Liver (tissue), 9 donors: ENCODE measurements around the gene WDR27. TPM values are rescaled to one million over a fixed set of nuclear protein-coding genes. Genes with fewer than 3 reads are reported as not detected.

ENCODE experiments used
- DNase-seq: peaks from one replicate; pipeline ENCODE4 v3.0.0-alpha.2; 2017; ENCODE audit warnings: low spot score
- H3K27ac ChIP-seq, 2 donors: one replicate each; pipeline ENCODE4 v1.7.0; 2013; ENCODE audit warnings: inconsistent platforms in 2 of 2, low read length in 2 of 2, control low read depth in 1 of 2, low read depth in 1 of 2, mild to moderate bottlenecking in 1 of 2
- H3K27me3 ChIP-seq, 4 donors: one replicate each; pipeline versions ENCODE4 v1.6.1 to v1.7.0; 2013; ENCODE audit warnings: low read length in 3 of 4, inconsistent platforms in 1 of 4, mild to moderate bottlenecking in 1 of 4, moderate library complexity in 1 of 4; ENCODE audit not compliant: control insufficient read depth in 4 of 4, insufficient read depth in 4 of 4
- H3K36me3 ChIP-seq, 4 donors: one replicate each; pipeline versions ENCODE4 v1.6.1 to v1.7.0; 2013; ENCODE audit warnings: low read length in 3 of 4, mild to moderate bottlenecking in 3 of 4, low read depth in 1 of 4, moderate library complexity in 1 of 4; ENCODE audit not compliant: control insufficient read depth in 4 of 4, insufficient read depth in 3 of 4
- H3K4me1 ChIP-seq, 4 donors: one replicate each; pipeline versions ENCODE4 v1.6.1 to v1.7.0; 2013; ENCODE audit warnings: low read length in 3 of 4, mild to moderate bottlenecking in 3 of 4, moderate library complexity in 1 of 4; ENCODE audit not compliant: control insufficient read depth in 4 of 4, insufficient read depth in 4 of 4
- H3K4me3 ChIP-seq, 3 donors: one replicate each; pipeline versions ENCODE4 v1.6.1 to v1.7.0; 2013; ENCODE audit warnings: low read length in 3 of 3, control low read depth in 1 of 3, low read depth in 1 of 3, mild to moderate bottlenecking in 1 of 3
- H3K9ac ChIP-seq, 2 donors: one replicate each; pipeline ENCODE4 v1.7.0; 2013; ENCODE audit warnings: low read length in 2 of 2, mild to moderate bottlenecking in 2 of 2, moderate library complexity in 2 of 2, control low read depth in 1 of 2, low read depth in 1 of 2
- H3K9me3 ChIP-seq, 4 donors: one replicate each; pipeline versions ENCODE4 v1.6.1 to v1.7.0; 2013; ENCODE audit warnings: low read length in 3 of 4; ENCODE audit not compliant: control insufficient read depth in 4 of 4
- CTCF ChIP-seq: fragments of 150-350 bp; IDR thresholded peaks from 2 replicates; pipeline ENCODE4 v1.5.1; 2017; ENCODE audit warnings: improper control_type of control experiment, low read depth, low read length; ENCODE audit not compliant: missing input control
- EGR1 ChIP-seq, 2 donors: IDR thresholded peaks; 2 replicates each; pipeline ENCODE4 v1.6.1; 2016 to 2018; ENCODE audit warnings: antibody characterized with exemption in 2 of 2, low read depth in 2 of 2
- FOXA1 ChIP-seq: IDR thresholded peaks from 2 replicates; pipeline ENCODE4 v1.6.1; 2016; ENCODE audit warnings: antibody characterized with exemption
- FOXA2 ChIP-seq: IDR thresholded peaks from 2 replicates; pipeline ENCODE4 v1.6.1; 2016; ENCODE audit warnings: antibody characterized with exemption
- GABPA ChIP-seq, 2 donors: IDR thresholded peaks in 1 of 2; conservative IDR thresholded peaks in 1 of 2; 2 replicates each; pipeline ENCODE4 v1.6.1; 2016; ENCODE audit warnings: antibody characterized with exemption in 2 of 2, mild to moderate bottlenecking in 1 of 2, moderate library complexity in 1 of 2
- HNF4A ChIP-seq, 2 donors: conservative IDR thresholded peaks; 2 replicates each; pipeline ENCODE4 v1.6.1; 2016; ENCODE audit warnings: antibody characterized with exemption in 2 of 2, mild to moderate bottlenecking in 2 of 2
- HNF4G ChIP-seq: IDR thresholded peaks from 2 replicates; pipeline ENCODE4 v1.6.1; 2016; ENCODE audit warnings: antibody characterized with exemption
- JUND ChIP-seq, 2 donors: IDR thresholded peaks; 2 replicates each; pipeline ENCODE4 v1.6.1; 2016; ENCODE audit warnings: antibody characterized with exemption in 2 of 2
- MAX ChIP-seq: IDR thresholded peaks from 2 replicates; pipeline ENCODE4 v1.6.1; 2016; ENCODE audit warnings: antibody characterized with exemption
- NR2F2 ChIP-seq: IDR thresholded peaks from 2 replicates; pipeline ENCODE4 v1.6.1; 2016; ENCODE audit warnings: antibody characterized with exemption
- RAD21 ChIP-seq, 2 donors: IDR thresholded peaks; 2 replicates each; pipeline ENCODE4 v1.6.1; 2016; ENCODE audit warnings: antibody characterized with exemption in 2 of 2, mild to moderate bottlenecking in 2 of 2
- RXRA ChIP-seq, 2 donors: IDR thresholded peaks; 2 replicates each; pipeline ENCODE4 v1.6.1; 2017 to 2018; ENCODE audit warnings: antibody characterized with exemption in 2 of 2, mild to moderate bottlenecking in 1 of 2
- SP1 ChIP-seq: IDR thresholded peaks from 2 replicates; pipeline ENCODE4 v1.6.1; 2018; ENCODE audit warnings: antibody characterized with exemption, mild to moderate bottlenecking
- TAF1 ChIP-seq: conservative IDR thresholded peaks from 2 replicates; pipeline ENCODE4 v1.6.1; 2016; ENCODE audit warnings: antibody characterized with exemption, mild to moderate bottlenecking
- YY1 ChIP-seq: IDR thresholded peaks from 2 replicates; pipeline ENCODE4 v1.6.1; 2016; ENCODE audit warnings: antibody characterized with exemption, mild to moderate bottlenecking
- WGBS: extraction: QIAGEN DNeasy Blood & Tissue Kit; methylation state at CpG from one replicate; pipeline ENCODE4 v1.1.7; 2013; 5-methylcytosine and 5-hydroxymethylcytosine counted together
- polyA plus RNA-seq, 2 donors: library from polyadenylated mRNA; stranded (reverse) in 1 of 2; unstranded in 1 of 2; fragments of 200-250 nt in 1 of 2; fragments of >200 nt in 1 of 2; fragmentation: Nextera tagmentation in 1 of 2; extraction: Ambion mirVana in 1 of 2; gene quantifications; one replicate each; pipeline versions ENCODE4 v1.2.1 to v1.2.3, GENCODE V29; 2013 to 2015
- total RNA-seq, 2 donors: library from RNA; depleted of rRNA; stranded (reverse); fragments of >200 nt; gene quantifications; one replicate each; pipeline ENCODE4 v1.2.3, GENCODE V29; 2014
- donor health status: healthy.
- donor health status: healthy.
- donor health status: healthy.
- donor health status: healthy.
- donor health status: healthy.

Gene WDR27
- total and polyA plus RNA-seq, 4 donors, result 3.7 to 20.1 (median 7.7) TPM

- 83% methylated on average over 1 of the region's 1 CpG for WGBS
- Histone ChIP-seq H3K4me1 (no peaks in the 10 kb centered on the region), H3K36me3 (no peaks in the 10 kb centered on the region), H3K27me3 (no peaks in the 10 kb centered on the region), H3K9ac (no peak overlapping the region), H3K27ac (no peak overlapping the region), H3K4me3 (no peak overlapping the region), H3K9me3 (no peaks in the 10 kb centered on the region)
- no peak for DNase-seq
- TF ChIP-seq HNF4A (conservative IDR thresholded peaks at IDR 0.05) (no peak), FOXA1 (no peak), HNF4G (no peak), NR2F2 (no peak), EGR1 (IDR thresholded peaks at IDR 0.05; ENCODE audit: low read depth in 2 of 2) (no peak), RAD21 (IDR thresholded peaks at IDR 0.05) (no peak), FOXA2 (no peak)
Observed at GRCh38 chr6:169643521-169643920, 58.3 kb downstream of the WDR27 start.

- H3K4me3 ChIP-seq, result no peak overlapping the region
- no peaks in the 10 kb centered on the region for H3K27me3 ChIP-seq
- no peak overlapping the region for H3K9ac ChIP-seq
- no peaks in the 10 kb centered on the region for H3K9me3 ChIP-seq
- H3K36me3 ChIP-seq, result peaks cover 0 to 4% (median 0%) of the 10 kb centered on the region in 4 donors
- no peaks in the 10 kb centered on the region for H3K4me1 ChIP-seq
- DNase-seq, result no peak
- no peak for TF ChIP-seq YY1
- TF ChIP-seq FOXA1, result no peak
- TF ChIP-seq CTCF, result no peak
- TF ChIP-seq GABPA (IDR thresholded peaks at IDR 0.05 in 1 of 2, conservative IDR thresholded peaks at IDR 0.05 in 1 of 2), result no peak
- no peak for TF ChIP-seq FOXA2
- no peak for TF ChIP-seq SP1
- TF ChIP-seq NR2F2, result no peak
- no peak for TF ChIP-seq HNF4A (conservative IDR thresholded peaks at IDR 0.05)
- TF ChIP-seq JUND (IDR thresholded peaks at IDR 0.05), result no peak
- TF ChIP-seq RXRA (IDR thresholded peaks at IDR 0.05), result no peak
- TF ChIP-seq HNF4G, result no peak
- no peak for TF ChIP-seq EGR1 (IDR thresholded peaks at IDR 0.05; ENCODE audit: low read depth in 2 of 2)
- no peak overlapping the region for H3K27ac ChIP-seq
- 97% methylated on average over 15 of the region's 15 CpGs for WGBS
Observed at GRCh38 chr6:169642455-169642854, 59.4 kb downstream of the WDR27 start.

- Histone ChIP-seq H3K36me3 (peaks cover 0 to 6% (median 0%) of the 10 kb centered on the region in 4 donors), H3K9ac (no peak overlapping the region), H3K9me3 (no peaks in the 10 kb centered on the region), H3K4me3 (no peak overlapping the region), H3K4me1 (no peaks in the 10 kb centered on the region), H3K27ac (no peak overlapping the region), H3K27me3 (no peaks in the 10 kb centered on the region)
- 97% methylated on average over 28 of the region's 28 CpGs for WGBS
- no peak for DNase-seq
- TF ChIP-seq EGR1 (IDR thresholded peaks at IDR 0.05; ENCODE audit: low read depth in 2 of 2), result no peak
- TF ChIP-seq JUND (IDR thresholded peaks at IDR 0.05), result no peak
- no peak for TF ChIP-seq YY1
- TF ChIP-seq TAF1, result no peak
- TF ChIP-seq MAX, result no peak
- TF ChIP-seq RXRA (IDR thresholded peaks at IDR 0.05), result no peak
- no peak for TF ChIP-seq FOXA1
- TF ChIP-seq SP1, result no peak
Observed at GRCh38 chr6:169641461-169642085, 60.3 kb downstream of the WDR27 start.
